OCI-LY3 (cell line): ENCODE results near the gene FBH1.

Experiments
- EZH2phosphoT487 ChIP-seq: fragments of 200-600 bp; shearing (Covaris generic); IDR thresholded peaks from 2 replicates; pipeline ENCODE4 v1.6.1; 2018; ENCODE audit warnings: antibody characterized with exemption, mixed run types, low read depth
- TF ChIP-seq, protein P1 (sequence below): fragments of 200-600, 300-600 bp; sonication (generic); IDR thresholded peaks from 2 replicates; pipeline ENCODE4 v1.5.1; 2014; ENCODE audit warnings: antibody characterized with exemption, low read length, low read depth

DNA sequence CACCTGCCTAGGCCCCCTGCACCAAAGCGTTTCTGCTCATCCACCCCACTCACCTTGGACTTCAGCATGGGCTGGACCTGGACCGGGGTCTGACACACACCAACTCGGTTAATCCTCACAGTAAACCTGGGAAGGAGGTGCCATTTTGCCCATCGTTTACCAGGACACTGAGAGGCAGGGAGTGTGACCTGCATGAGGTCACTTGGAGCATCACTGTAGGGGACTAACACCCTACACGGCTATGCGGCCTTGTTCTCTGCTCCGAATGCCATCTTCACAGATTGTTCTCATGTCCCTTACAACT lies 33.4 kb upstream of the FBH1 start:
- TF ChIP-seq, protein P1, sequence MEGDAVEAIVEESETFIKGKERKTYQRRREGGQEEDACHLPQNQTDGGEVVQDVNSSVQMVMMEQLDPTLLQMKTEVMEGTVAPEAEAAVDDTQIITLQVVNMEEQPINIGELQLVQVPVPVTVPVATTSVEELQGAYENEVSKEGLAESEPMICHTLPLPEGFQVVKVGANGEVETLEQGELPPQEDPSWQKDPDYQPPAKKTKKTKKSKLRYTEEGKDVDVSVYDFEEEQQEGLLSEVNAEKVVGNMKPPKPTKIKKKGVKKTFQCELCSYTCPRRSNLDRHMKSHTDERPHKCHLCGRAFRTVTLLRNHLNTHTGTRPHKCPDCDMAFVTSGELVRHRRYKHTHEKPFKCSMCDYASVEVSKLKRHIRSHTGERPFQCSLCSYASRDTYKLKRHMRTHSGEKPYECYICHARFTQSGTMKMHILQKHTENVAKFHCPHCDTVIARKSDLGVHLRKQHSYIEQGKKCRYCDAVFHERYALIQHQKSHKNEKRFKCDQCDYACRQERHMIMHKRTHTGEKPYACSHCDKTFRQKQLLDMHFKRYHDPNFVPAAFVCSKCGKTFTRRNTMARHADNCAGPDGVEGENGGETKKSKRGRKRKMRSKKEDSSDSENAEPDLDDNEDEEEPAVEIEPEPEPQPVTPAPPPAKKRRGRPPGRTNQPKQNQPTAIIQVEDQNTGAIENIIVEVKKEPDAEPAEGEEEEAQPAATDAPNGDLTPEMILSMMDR, result no peak
- no peak for TF ChIP-seq EZH2phosphoT487
